HS-27A (cell line): ENCODE results near the gene PDXDC1.
"Not testable (repeated sequence)": the region's sequence is repeated elsewhere in the genome, so short reads cannot be mapped to it uniquely, and the experiment has no call there.

ENCODE experiments used
- DNase-seq: peaks from one replicate; pipeline ENCODE4 v3.0.0-alpha.2; 2012; ENCODE audit warnings: low read depth, missing footprints

The PDXDC1 gene

DNA sequence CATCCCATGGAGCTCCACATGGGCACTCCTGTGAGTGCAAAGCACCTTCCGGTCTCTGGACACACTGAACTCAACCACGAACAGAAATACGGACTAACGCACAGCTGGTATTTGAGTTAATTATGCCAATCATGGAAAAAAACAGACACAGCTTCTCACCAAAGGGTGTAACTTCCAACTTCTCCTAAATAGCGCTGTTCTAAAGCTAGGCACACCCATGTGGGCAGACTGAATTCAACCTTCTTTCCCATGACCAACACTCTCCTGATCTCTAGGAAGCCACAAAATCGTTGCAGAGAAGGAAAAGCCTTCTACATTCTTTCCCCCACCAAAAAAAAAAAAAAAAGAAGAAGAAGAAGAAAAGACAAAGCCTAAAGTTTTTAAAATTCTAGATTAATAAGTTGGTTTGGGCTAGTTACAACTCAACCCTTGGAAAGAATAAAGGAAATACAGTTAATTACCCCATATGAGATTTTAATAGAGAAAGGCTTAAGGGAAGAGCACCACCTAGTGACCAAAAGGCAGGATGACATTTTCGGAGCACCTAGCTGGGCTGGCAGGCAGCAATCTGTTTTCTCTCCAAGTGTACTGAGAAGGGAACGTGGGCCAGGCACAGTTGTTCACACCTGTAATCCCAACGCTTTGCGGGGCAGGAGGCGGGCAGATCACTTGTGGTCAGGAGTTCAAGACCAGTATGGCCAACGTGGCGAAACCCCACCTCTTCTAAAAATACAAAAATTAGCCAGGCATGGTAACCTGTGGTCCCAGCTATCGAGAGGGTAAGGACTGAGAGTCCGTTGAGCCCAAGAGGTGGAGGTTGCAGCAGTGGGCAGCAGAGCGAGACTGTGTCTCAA is 97.3 kb downstream of the PDXDC1 start:
- not testable (repeated sequence) for DNase-seq

DNA sequence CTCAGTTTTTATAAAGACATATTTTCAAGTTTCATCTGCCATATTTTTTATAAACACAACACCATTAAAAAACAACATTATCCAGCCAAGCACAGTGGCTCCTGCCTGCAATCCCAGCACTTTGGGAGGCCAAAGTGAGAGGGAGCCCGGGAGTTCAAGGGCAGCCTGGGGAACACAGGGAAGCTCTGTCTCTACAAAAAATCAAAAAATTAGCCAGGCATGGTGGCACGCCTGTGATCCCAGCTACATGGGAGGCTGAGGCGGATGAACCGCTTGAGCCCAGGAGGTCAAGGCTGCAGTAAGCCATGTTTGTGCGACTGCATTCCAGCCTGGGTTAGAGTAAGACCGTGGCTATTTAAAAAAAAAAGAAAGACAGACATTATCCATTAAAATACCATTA is 98.3 kb downstream of the PDXDC1 start:
- no peak for DNase-seq

DNA sequence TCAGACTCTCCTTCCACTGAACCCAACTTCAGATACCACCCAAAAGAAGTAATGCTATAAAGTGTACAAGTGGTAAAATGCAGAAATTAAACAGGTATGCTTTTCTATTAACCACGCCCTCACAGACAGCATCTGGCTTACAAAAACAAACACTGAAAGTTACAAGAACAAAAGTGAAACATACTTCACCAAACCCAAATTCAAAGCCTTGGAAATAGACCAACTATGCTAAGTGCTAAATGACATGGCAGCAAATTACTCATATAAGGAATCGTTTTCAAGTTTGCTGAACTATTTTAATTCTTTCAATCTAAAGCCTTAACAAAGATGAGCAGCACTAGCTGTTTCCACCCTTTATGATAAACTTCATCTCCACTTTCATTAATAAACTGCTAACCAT is 101.3 kb downstream of the PDXDC1 start:
- not testable (repeated sequence) for DNase-seq

DNA sequence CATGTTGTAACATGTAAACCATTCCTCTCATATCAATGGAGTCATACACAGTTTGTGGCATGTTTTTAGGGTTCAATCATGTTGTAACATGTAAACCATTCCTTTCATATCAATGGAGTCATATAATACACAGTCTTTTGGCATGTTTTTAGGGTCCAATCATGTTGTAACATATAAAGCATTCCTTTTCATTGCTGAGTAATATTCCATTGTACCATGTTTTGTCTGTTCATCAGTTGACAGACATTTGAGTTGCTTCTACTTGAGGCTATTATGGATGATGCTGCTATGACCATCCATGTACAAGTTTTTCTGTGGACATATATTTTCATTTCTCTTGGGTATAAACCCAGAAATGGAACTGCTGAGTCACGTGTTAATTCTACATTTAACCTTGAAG is 106.1 kb downstream of the PDXDC1 start:
- not testable (repeated sequence) for DNase-seq

DNA sequence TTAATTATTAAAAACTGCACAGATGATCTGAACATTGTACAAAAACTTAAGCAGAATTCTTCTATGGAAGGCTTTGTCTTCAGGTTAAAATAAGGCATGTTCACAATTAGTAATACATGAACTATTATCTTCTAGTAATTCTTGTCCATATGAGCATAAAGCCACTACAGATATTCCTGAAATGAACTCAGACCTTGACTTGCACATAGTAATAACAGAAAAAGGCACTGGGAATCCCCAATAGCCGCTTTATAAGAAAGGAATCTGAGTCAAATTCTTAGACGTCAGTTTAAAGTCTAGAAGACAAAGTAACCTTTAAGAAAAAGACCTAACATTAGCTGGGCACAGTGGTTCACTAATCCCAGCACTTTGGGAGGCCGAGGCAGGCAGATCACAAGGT is 108.0 kb downstream of the PDXDC1 start:
- DNase-seq = not testable (repeated sequence)

DNA sequence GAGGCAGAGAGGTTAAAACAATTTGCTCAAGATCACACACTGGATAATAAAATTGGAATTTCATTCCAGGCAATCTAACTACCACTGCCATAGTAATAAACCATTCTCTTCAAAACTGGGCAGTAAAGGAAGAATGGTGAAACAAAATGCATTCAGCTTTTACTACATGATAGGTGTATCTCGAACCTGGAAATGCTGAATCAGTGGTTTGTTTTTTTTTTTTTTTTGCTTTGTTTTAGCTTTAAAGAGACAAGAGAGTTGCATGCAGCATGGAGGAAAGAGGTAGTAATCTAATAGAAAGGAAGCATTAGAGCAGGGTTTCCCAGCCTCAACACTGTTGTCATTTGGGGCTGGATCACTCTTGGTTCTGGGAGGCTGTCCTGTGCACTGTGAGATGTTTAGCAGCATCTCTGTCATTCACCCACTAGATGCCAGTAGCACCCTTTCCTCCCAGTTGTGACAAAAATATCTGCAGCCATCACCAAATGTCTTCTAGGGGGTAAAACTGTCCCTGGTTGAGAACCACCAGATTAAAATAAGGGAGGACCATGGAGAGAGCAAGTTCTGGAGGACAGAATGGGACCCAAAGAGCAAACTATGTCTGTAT is 115.9 kb downstream of the PDXDC1 start:
- not testable (repeated sequence) for DNase-seq

DNA sequence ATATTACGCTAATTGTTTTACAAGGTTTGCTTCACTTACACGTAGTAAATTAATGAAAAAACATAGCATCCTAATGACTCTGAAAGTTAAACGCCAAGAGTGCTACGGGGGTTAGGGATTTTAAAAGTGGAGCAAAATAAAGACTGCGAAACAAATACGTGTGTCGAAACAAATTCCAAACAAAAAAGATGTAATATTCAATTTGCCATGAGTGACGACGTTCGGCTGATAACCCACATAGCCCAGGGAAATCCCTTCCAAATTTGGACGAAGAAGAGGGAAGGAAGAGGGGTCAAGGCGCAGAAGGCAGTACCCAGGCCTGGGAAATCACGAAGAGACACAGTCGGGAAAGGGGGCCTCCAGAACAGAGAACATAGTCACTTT is 118.7 kb downstream of the PDXDC1 start:
- DNase-seq = not testable (repeated sequence)

DNA sequence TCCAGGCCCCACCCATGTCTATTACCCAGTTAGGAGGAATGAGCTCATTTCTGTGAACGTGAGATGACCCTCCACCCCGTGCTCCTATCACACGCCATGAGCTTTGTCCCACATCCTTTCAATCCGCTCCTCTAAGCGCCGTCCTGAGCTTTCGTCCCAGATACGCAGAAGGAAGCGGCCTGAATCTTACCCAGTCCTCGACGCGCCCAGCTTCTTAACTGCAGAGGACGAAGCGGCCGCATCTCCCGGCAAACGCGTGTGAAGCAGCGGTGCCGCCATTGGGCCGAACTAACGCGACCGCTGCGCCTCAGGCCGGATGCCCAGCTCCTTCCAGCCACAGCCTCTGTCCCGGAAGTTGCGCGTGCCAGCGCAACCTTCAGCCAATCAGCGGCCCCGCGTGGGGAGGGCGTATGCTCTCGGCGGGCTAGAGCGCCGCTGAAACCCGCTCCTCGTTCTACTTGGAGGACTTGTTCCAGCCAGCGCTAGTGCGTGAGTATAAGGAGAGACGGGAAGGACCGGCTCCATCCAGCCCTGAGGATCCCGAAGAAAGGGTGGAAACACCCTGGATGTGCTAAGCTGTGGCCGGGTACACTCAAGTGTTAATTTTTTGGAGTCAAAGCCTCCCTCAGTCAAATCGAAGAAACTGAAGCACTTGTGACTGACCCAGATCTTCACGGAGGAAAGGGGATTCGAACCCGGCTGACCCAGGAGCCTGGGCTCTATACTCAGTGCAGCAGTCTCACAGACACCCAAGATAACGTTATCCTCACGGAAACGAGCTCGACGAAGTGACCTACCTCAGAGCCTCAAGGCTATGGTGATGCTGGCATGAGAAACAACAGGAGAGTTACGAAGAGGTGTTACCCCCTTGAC is 119.4 kb downstream of the PDXDC1 start, which contains the start of gene RRN3:
TSS of gene RRN3 (minus strand) at position 318 of the 873 bp plus-strand sequence. CDS start at position 279, 39 bp downstream.
- DNase-seq = peak; percentile 74

DNA sequence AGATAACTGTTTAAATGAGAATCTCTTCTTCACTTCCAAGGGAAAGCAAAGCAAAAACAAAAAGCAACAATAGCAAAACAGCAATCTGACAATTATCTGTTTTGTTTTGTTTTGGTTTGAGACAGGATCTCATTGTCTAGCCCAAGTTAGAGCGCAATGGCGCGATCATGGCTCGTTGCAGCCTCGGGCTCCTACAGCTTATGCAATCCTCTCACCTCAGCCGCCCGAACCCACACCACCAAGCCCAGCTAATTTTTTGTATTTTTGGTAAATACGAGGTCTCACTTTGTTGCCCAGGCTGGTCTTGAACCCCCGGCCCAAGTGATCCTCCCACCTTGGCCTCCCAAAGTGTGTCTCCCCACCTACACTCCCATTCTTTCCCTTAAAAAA is 121.8 kb downstream of the PDXDC1 start:
- DNase-seq = not testable (repeated sequence)

DNA sequence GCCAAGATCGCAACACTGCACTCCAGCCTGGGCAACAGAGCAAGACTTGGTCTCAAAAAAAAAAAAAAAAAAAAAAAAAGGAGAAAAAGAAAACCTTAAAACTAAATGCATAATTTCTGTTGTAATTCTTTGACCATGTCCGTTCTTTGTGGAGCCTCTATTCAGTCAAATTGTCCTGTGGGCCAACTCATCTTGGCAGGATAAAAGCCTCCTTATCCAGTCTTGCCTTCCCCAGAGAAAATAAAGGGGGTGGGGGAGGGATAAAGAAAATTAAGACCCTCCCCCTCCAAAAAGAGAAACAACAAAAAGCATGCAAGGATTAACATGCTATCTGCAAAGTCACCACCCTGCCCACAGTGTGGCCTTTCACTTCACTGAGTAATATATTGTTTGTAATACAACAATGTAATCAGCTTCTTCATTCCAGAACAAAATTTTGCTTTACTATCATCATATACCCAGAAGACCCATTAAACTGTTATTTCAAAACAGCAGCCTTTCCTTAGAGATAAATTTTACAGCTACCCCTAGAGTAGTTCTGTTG is 124.6 kb downstream of the PDXDC1 start:
- not testable (repeated sequence) for DNase-seq

DNA sequence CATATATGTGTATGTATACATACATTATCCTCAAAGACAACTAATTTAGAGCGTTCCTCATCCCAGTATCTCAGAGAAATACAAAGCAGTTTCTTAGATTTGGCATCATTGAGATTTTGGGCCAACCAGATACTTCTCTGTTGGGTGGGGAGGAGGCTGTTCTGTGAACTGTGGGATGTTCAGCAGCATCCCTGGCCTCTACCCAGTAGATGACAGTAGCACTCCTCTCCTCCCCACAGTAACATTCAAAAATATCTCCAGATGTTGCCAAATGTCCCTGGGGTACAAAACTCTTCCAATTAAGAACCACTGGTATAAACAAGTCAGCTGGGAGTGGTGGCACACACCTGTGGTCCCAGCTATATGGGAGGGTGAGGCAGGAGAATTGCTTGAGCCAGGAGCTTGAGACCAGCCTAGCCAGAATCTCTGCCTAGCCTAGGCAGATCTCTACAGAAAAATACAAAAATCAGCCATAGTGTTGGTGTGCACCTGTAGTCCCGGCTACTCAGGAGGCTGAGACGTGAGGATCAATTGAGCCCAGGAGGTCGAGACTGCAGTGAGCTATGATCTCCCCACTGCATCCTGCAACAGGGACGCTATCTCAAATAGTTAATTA is 125.7 kb downstream of the PDXDC1 start:
- DNase-seq = not testable (repeated sequence)

DNA sequence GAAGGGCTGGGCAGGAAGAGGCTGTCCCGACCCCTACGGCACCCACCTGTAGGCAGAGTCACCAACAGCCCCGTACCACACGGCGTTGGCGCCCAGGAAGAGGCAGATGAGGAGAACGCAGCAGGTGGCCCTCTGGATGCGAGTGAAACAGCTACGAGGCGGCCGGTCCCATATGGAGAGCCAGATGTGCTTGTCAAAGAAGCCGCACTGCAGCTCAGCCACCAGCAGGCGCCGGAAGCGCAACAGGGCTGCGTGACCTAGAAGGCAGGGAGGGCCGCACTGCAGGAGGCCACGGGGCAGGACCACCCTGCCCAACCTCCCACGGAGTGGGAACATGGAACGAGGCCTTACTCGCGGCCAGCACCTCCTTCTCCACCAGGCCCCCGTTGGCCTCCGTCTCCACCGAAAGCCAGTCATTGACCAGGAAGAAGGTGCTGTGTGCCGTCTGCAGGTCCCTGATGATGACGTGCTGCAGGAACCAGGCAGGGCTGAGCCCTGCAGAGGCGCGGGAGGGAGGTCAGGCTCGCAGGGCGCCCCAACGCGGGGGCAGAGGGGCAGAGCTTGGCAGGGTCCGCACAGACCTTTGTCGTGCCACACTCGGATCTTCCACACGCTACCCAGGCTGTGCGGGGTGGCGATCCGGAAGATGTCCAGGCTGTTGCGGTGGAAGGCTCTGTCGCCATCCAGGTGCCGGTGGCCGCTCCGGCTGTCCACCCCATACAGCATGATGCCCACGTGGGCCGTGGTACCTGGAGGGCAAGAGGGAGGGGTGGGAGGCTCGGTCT is 153.0 kb downstream of the PDXDC1 start:
- DNase-seq = not testable (repeated sequence)

DNA sequence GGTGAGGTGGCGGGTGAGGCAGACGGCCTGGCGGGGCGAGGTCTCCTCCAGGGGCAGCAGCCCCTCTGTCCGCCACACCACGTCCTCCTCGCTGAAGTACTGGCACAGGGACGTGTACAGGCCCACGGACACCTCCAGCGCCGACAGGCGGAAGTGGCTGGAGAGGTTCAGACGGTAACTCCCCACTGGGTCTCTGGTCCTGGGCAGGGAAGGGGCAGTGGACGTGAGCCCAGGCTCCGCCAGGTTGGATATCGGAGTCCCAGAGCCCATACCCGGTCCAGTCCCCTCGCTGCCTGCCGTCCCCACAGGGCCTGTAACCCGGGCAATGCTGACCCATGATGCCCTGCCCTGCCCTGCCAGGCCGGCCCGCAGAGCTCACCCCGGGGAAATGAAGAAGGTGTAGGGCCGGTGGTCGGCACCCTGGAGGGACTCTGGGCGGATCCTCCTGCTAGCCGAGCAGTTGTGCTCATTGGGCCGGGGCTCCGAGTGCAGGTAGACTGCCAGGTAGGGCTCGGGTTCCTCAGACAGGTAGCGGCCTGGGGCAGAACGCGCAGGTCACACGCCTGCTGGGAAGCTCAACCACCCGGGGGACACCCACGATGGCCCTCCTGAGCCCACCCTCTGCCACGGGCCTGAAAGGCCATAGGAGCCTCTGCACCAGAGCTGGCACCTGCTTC is 155.6 kb downstream of the PDXDC1 start:
- DNase-seq = not testable (repeated sequence)

DNA sequence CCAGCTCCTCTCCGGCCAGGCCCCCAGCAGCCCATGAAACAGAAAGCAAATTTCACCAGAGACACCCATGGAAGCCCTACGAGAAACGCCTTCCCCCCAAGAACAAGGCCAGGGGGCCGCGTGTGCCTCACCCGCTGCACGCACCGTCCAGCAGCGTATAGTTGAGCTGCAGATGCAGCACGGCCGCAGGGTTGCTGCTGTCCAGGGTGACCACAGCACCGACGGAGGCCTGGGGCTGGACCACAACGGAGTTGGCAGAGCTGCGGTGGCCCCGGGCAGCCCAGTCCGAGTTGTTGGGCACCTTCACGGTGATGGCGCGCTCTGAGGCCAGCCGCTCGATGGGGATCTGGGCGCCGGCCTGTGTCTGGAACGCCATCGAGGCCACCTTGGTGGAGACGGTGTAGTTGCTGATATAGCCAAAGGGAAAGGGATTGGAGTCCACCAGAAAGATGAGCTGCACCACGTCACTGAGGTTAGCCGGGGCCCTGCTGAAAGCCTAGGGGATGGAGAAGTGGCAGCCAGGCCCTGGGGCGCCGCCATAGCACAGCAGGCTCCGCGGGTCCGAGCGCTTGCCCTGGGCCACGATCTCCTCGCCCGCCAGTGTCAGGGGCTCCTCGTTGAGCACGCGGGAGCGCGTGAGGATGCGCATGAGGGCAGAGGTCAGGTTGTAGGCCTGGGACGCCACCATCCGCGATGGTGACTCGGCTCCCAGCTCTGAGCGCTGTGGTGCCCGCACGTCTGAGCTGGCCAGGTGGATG is 156.3 kb downstream of the PDXDC1 start:
- DNase-seq = not testable (repeated sequence)

DNA sequence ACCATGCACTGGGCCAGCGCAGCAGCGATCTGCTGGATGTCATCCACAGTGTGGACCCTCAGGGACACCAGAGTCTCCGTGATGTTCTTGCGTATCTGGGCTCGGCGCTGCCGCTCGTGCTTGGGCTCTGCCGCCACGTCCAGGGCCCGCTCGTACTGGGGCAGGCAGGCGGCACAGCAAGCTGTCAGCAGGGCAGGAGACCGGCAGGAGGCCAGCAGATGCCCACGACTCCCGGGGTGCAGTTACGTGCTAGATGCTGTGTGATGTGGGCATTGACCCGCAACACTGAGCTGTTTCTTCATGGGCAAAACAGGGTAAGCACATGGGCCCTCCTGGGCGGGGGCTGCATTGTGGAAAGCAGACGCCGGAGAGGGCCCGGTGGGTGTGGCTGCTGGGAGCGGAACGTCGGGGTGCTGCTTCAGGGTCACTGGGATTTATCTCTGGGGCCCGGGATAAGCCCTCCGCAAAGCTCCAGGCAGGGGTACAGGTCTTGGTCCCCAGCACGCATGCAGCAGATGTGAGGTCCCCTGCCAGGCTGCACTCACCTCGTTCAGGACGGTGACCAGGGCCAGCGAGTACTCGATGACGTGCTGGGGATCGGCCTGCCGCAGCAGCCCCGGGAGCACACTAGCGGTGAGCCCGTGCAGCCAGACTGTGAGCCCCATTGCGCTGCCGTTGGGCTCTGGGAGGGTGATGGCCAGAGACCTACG is 158.0 kb downstream of the PDXDC1 start:
- DNase-seq = not testable (repeated sequence)

DNA sequence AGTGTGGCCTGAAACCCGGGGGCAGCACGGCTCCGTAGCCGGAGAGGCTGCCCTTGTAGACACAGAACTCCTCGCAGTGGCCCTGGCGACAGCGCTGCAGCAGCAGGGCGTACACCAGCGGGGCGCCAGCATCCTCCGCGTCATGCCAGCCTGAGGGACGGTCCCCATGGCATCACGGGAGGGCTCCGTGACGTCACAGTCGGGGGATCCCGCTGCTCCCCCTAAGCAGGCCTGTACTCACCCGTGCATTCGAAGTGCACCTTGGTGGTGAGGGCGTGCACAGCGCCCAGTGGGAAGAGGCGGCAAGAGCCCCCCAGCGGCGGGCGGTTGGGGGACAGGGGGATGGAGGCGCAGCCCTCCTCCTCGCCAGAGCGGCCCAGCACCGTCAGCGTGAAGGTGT is 158.7 kb downstream of the PDXDC1 start:
- not testable (repeated sequence) for DNase-seq

DNA sequence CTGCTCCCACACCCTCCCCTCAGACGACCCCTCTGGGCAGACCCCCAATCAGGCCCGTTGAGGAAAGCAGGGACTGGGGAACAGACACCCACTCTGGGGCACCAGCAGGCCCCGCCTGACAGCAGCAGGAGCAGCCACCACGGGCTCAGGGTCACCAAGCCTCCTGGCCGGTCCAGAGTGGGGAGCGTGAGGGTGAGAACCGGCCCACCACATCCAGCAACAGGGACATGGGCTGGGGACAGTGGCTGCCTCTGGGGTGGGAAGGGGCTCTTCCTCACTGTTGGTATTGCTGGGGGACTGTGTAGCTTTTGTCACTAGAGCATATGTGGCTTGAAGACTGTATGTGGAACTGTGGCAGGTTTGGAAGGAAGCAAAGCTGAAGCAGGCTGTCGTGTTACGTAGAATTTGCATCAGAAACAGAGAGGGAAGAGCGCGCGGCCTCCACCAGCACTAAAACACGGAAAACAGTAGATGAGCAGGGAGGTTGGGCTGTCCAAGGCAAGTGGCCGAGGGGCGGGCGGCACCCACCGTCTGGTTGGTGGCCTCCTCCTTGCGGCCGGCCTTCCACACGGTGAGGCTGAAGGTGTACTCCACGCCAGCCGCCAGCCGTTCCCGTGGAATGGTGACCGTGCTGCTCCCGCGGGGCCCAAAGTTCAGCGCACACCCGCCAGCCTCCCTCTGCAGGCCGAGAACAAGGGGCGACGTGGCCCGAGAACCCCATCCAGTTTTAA is 160.1 kb downstream of the PDXDC1 start:
- DNase-seq = not testable (repeated sequence)
